Osteoblast (primary cell): Measurements from ENCODE around the gene ETFDH. TPM values are rescaled to one million over a fixed set of nuclear protein-coding genes. Genes with fewer than 3 reads are reported as not detected.

ENCODE experiments used
- DNase-seq: peaks from one replicate; pipeline ENCODE4 v3.0.0; 2011; ENCODE audit warnings: low spot score, mixed read lengths; ENCODE audit not compliant: insufficient read length; ENCODE audit errors: missing footprints
- H2AFZ ChIP-seq: 2 replicates; pipeline ENCODE4 v1.6.0; 2011; ENCODE audit warnings: mild to moderate bottlenecking, low read length
- H3K27ac ChIP-seq: 2 replicates; pipeline ENCODE4 v1.5.1; 2011; ENCODE audit warnings: mild to moderate bottlenecking, low read depth, low read length, moderate library complexity
- H3K27me3 ChIP-seq: 2 replicates; pipeline ENCODE4 v1.6.0; 2012; ENCODE audit warnings: mild to moderate bottlenecking, control low read depth, inconsistent platforms, low read length, moderate library complexity; ENCODE audit not compliant: insufficient read depth
- H3K36me3 ChIP-seq: 2 replicates; pipeline ENCODE4 v1.5.1; 2011; ENCODE audit warnings: mild to moderate bottlenecking, low read length, control low read depth, moderate library complexity; ENCODE audit not compliant: insufficient read depth
- H3K4me1 ChIP-seq: 2 replicates; pipeline ENCODE4 v1.5.1; 2011; ENCODE audit warnings: mild to moderate bottlenecking, low read length, control low read depth, moderate library complexity; ENCODE audit not compliant: insufficient read depth
- H3K4me2 ChIP-seq: 2 replicates; pipeline ENCODE4 v1.6.0; 2011; ENCODE audit warnings: mild to moderate bottlenecking, low read length; ENCODE audit not compliant: insufficient read depth
- H3K4me3 ChIP-seq: fragments of 200-600 bp; sonication (generic); 3 replicates; pipeline ENCODE4 v1.5.1; 2012; ENCODE audit warnings: mild to moderate bottlenecking, low read length, inconsistent platforms; ENCODE audit not compliant: insufficient read depth
- H3K79me2 ChIP-seq: 2 replicates; pipeline ENCODE4 v1.6.0; 2012; ENCODE audit warnings: mild to moderate bottlenecking, low read length, control low read depth, inconsistent platforms; ENCODE audit not compliant: insufficient read depth
- H3K9me3 ChIP-seq: 2 replicates; pipeline ENCODE4 v1.5.1; 2011; ENCODE audit warnings: low read depth, low read length, control low read depth
- H4K20me1 ChIP-seq: 2 replicates; pipeline ENCODE4 v1.6.0; 2012; ENCODE audit warnings: mild to moderate bottlenecking, low read length, control low read depth; ENCODE audit not compliant: insufficient read depth
- CTCF ChIP-seq: IDR thresholded peaks from 2 replicates; pipeline ENCODE4 v1.5.1; 2011; ENCODE audit warnings: mild to moderate bottlenecking, low read depth, low read length, moderate library complexity; ENCODE audit errors: extremely low read depth
- total RNA-seq: library from RNA; depleted of rRNA; stranded (reverse); fragments of >200 nt; gene quantifications from 2 replicates; pipeline ENCODE4 v1.2.3, GENCODE V29; 2012

Gene ETFDH
- total RNA-seq, 1 donor: 29.0 TPM

- Histone ChIP-seq H3K4me2 (no peak overlapping the region), H3K36me3 (no peaks in the 10 kb centered on the region), H2AFZ (no peak overlapping the region), H3K4me1 (no peaks in the 10 kb centered on the region), H3K27me3 (no peaks in the 10 kb centered on the region), H4K20me1 (no peaks in the 10 kb centered on the region), H3K4me3 (no peak overlapping the region), H3K9me3 (no peaks in the 10 kb centered on the region), H3K79me2 (peaks cover 6% of the 10 kb centered on the region), H3K27ac (no peak overlapping the region)
- DNase-seq: no peak
- no peak for TF ChIP-seq CTCF
These were observed 6.7 kb downstream of the ETFDH start for GRCh38 chr4:158678767-158679166.

GRCh38 chr4:158681629-158682028 is 9.5 kb downstream of the ETFDH start:
- H3K4me3 ChIP-seq: no peak overlapping the region
- H3K36me3 ChIP-seq: no peaks in the 10 kb centered on the region
- no peak for DNase-seq
- H3K27ac ChIP-seq: no peak overlapping the region
- no peak overlapping the region for H2AFZ ChIP-seq
- no peaks in the 10 kb centered on the region for H3K79me2 ChIP-seq
- no peak for TF ChIP-seq CTCF
- H3K9me3 ChIP-seq: no peaks in the 10 kb centered on the region
- no peaks in the 10 kb centered on the region for H3K4me1 ChIP-seq
- H3K4me2 ChIP-seq: no peak overlapping the region
- no peaks in the 10 kb centered on the region for H4K20me1 ChIP-seq
- no peaks in the 10 kb centered on the region for H3K27me3 ChIP-seq

DNA sequence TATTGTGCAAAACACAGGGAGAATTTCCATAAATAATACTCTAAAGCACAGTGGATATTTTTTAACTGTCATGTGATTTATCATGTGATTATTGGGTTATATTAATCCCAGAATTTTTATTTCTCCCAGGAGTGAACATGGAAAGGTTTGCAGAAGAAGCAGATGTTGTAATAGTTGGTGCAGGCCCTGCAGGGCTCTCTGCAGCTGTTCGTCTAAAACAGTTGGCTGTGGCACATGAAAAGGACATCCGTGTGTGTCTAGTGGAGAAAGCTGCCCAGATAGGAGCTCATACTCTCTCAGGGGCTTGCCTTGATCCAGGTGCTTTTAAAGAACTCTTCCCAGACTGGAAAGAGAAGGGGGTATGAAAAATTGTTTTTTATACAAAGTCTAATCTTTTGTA is 10.0 kb downstream of the ETFDH start:
- Histone ChIP-seq H4K20me1 (no peaks in the 10 kb centered on the region), H3K36me3 (no peaks in the 10 kb centered on the region), H2AFZ (no peak overlapping the region), H3K9me3 (no peaks in the 10 kb centered on the region), H3K4me3 (no peak overlapping the region), H3K27ac (no peak overlapping the region), H3K4me1 (no peaks in the 10 kb centered on the region), H3K79me2 (no peaks in the 10 kb centered on the region), H3K4me2 (no peak overlapping the region), H3K27me3 (no peaks in the 10 kb centered on the region)
- no peak for DNase-seq
- TF ChIP-seq CTCF: no peak

GRCh38 chr4:158688813-158689212 is 16.7 kb downstream of the ETFDH start:
- H3K79me2 ChIP-seq: no peaks in the 10 kb centered on the region
- TF ChIP-seq CTCF: no peak
- DNase-seq: no peak
- H2AFZ ChIP-seq: no peak overlapping the region
- no peaks in the 10 kb centered on the region for H3K27me3 ChIP-seq
- H3K4me3 ChIP-seq: no peak overlapping the region
- peaks cover 4% of the 10 kb centered on the region for H3K36me3 ChIP-seq
- no peak overlapping the region for H3K27ac ChIP-seq
- H3K9me3 ChIP-seq: no peaks in the 10 kb centered on the region
- H3K4me1 ChIP-seq: no peaks in the 10 kb centered on the region
- H4K20me1 ChIP-seq: no peaks in the 10 kb centered on the region
- H3K4me2 ChIP-seq: no peak overlapping the region
